PC-9 (cell line): ENCODE results near the gene GCFC2. TPM values are rescaled to one million over a fixed set of nuclear protein-coding genes. Genes with fewer than 3 reads are reported as not detected.

ENCODE experiments used
- BruUV-seq: library from RNA; stranded (reverse); fragments of 400-500 nt; replicated peaks from 2 replicates; lab custom pipeline; 2021; lab: Mats Ljungman, UMichigan
- CTCF ChIA-PET: fragments of 300-600 bp; sonication (Branson Sonifier 250); formaldehyde crosslinking; loops from one replicate; lab custom pipeline; 2022; ENCODE audit warnings: antibody characterized with exemption; lab: Charles Lee
- POLR2A ChIA-PET: fragments of 300-600 bp; sonication (Branson Sonifier 250); formaldehyde crosslinking; loops from one replicate; lab custom pipeline; 2022; ENCODE audit warnings: antibody characterized with exemption; ENCODE audit not compliant: unreplicated experiment; lab: Charles Lee
- DNase-seq, 2 experiments: peaks; one replicate each; pipeline versions ENCODE4 v3.0.0 to v3.0.0-alpha.2; 2015 to 2022; ENCODE audit warnings: mixed read lengths in 1 of 2
- H2AFZ ChIP-seq: fragments of 200-600 bp; sonication (generic); 2 replicates; pipeline ENCODE4 v1.8.1; 2017; ENCODE audit warnings: antibody characterized with exemption
- H3F3A ChIP-seq: fragments of 200-600 bp; sonication (generic); 2 replicates; pipeline ENCODE4 v1.8.1; 2017; ENCODE audit warnings: antibody characterized with exemption, mild to moderate bottlenecking, low read depth; ENCODE audit not compliant: insufficient read depth
- H3K27ac ChIP-seq: fragments of 200-600 bp; sonication (generic); 2 replicates; pipeline ENCODE4 v1.6.1; 2016; ENCODE audit warnings: mixed run types
- H3K27me3 ChIP-seq: fragments of 200-600 bp; sonication (generic); 2 replicates; pipeline ENCODE4 v1.6.1; 2016; ENCODE audit warnings: low read depth, mixed run types; ENCODE audit not compliant: insufficient read depth
- H3K36me3 ChIP-seq: fragments of 200-600 bp; sonication (generic); 2 replicates; pipeline ENCODE4 v1.6.1; 2016; ENCODE audit warnings: low read depth, mixed run types
- H3K4me1 ChIP-seq: fragments of 200-600 bp; sonication (generic); replicated peaks from 2 replicates; pipeline ENCODE4 v1.6.1; 2016; ENCODE audit warnings: mixed run types; ENCODE audit not compliant: insufficient read depth
- H3K4me2 ChIP-seq: fragments of 200-600 bp; sonication (generic); 2 replicates; pipeline ENCODE4 v1.6.1; 2017; ENCODE audit warnings: mixed run types
- H3K4me3 ChIP-seq: fragments of 200-600 bp; sonication (generic); 2 replicates; pipeline ENCODE4 v1.6.1; 2016; ENCODE audit warnings: mixed run types
- H3K79me2 ChIP-seq: fragments of 200-600 bp; sonication (generic); 2 replicates; pipeline ENCODE4 v1.6.1; 2017; ENCODE audit warnings: low read depth, mixed run types
- H3K9me2 ChIP-seq: fragments of 200-600 bp; sonication (generic); 2 replicates; pipeline ENCODE4 v1.8.1; 2017; ENCODE audit warnings: mild to moderate bottlenecking; ENCODE audit not compliant: insufficient read depth
- H3K9me3 ChIP-seq: fragments of 200-600 bp; sonication (generic); 2 replicates; pipeline ENCODE4 v1.8.1; 2016; ENCODE audit warnings: low read depth; ENCODE audit not compliant: insufficient read depth
- H4K20me1 ChIP-seq: fragments of 200-600 bp; sonication (generic); 2 replicates; pipeline ENCODE4 v1.8.1; 2017; ENCODE audit not compliant: insufficient read depth
- CTCF ChIP-seq: fragments of 200-600 bp; sonication (generic); conservative IDR thresholded peaks from 2 replicates; pipeline ENCODE4 v1.6.1; 2017; ENCODE audit warnings: mixed run types, antibody characterized with exemption, mild to moderate bottlenecking, moderate library complexity
- EZH2 ChIP-seq: fragments of 200-600 bp; sonication (generic); IDR thresholded peaks from 2 replicates; pipeline ENCODE4 v1.8.0; 2017; ENCODE audit warnings: antibody characterized with exemption, low read depth
- intact Hi-C: fragments of 100-400 bp; cut with micrococcal nuclease; formaldehyde crosslinking; loops from one replicate; pipeline ENCODE4 v1.10.0; 2022; ENCODE audit not compliant: unreplicated experiment
- total RNA-seq: library from RNA; stranded (reverse); gene quantifications from 2 replicates; pipeline ENCODE4 v1.2.3, GENCODE V29; 2021

Gene GCFC2
- total RNA-seq, 1 experiment from 2014 or later, result 15.7 TPM

- Histone ChIP-seq H3K36me3 (no peaks in the 10 kb centered on the region), H3K27me3 (no peaks in the 10 kb centered on the region), H3K9me2 (no peaks in the 10 kb centered on the region), H3K27ac (no peak overlapping the region), H4K20me1 (no peaks in the 10 kb centered on the region), H3K4me1 (peaks cover 17% of the 10 kb centered on the region), H2AFZ (no peak overlapping the region), H3K4me2 (no peak overlapping the region), H3K79me2 (no peaks in the 10 kb centered on the region), H3K9me3 (no peaks in the 10 kb centered on the region; the same call in 1 of the 2 replicates), H3F3A (peaks cover 8% of the 10 kb centered on the region), H3K4me3 (no peak overlapping the region)
- no TSS peak for BruUV-seq
- TF ChIP-seq CTCF, result no peak
- no peak for TF ChIP-seq EZH2
- intact Hi-C loops, result no loop called here
- ChIA-PET POLR2A (no interaction called here), CTCF (no interaction called here)
- DNase-seq, result peak in 1 of 2 experiments; percentile 13
Measured at GRCh38 chr2:75621228-75621627, 89.5 kb downstream of the GCFC2 start.

GRCh38 chr2:75619956-75620740, 90.6 kb downstream of the GCFC2 start:
- no peak overlapping the region for H3K4me3 ChIP-seq
- peak overlapping the region; percentile 26 for H3K4me2 ChIP-seq
- peaks cover 8% of the 10 kb centered on the region for H3F3A ChIP-seq
- H4K20me1 ChIP-seq, result no peaks in the 10 kb centered on the region
- H3K79me2 ChIP-seq, result no peaks in the 10 kb centered on the region
- peak in 1 of 2 experiments; percentile 73 for DNase-seq
- H3K27me3 ChIP-seq, result no peaks in the 10 kb centered on the region
- ChIA-PET CTCF (interaction anchor here (0.6 kb wide), 1 partner anchor 74 kb away, joined by 4 read pairs; no protein-coding TSS in a partner anchor), POLR2A (no interaction called here)
- TF ChIP-seq EZH2 (no peak), CTCF (no peak)
- BruUV-seq, result no TSS peak
- peak overlapping the region; percentile 50 for H3K27ac ChIP-seq
- no peaks in the 10 kb centered on the region for H3K36me3 ChIP-seq
- no peaks in the 10 kb centered on the region for H3K9me2 ChIP-seq
- intact Hi-C loops, result no loop called here
- H3K9me3 ChIP-seq, result peaks cover 2% of the 10 kb centered on the region; the same call in 1 of the 2 replicates
- no peak overlapping the region for H2AFZ ChIP-seq
- peaks cover 18% of the 10 kb centered on the region for H3K4me1 ChIP-seq

GRCh38 chr2:75616933-75617332, 93.8 kb downstream of the GCFC2 start:
- intact Hi-C loops, result no loop called here
- no peaks in the 10 kb centered on the region for H3K79me2 ChIP-seq
- TF ChIP-seq CTCF, result no peak
- TF ChIP-seq EZH2, result no peak

More at GRCh38 chr2:75616933-75617332, 93.8 kb downstream of the GCFC2 start:
- no peak overlapping the region for H3K27ac ChIP-seq
- ChIA-PET POLR2A (no interaction called here), CTCF (no interaction called here)
- BruUV-seq, result no TSS peak
- no peaks in the 10 kb centered on the region for H3K27me3 ChIP-seq
- no peaks in the 10 kb centered on the region for H3K9me2 ChIP-seq
- H3K9me3 ChIP-seq, result peaks cover 3% of the 10 kb centered on the region; the same call in 1 of the 2 replicates
- no peak overlapping the region for H3K4me2 ChIP-seq
- H3K4me3 ChIP-seq, result no peak overlapping the region
- H2AFZ ChIP-seq, result no peak overlapping the region
- H4K20me1 ChIP-seq, result no peaks in the 10 kb centered on the region
- no peak for DNase-seq
- H3K4me1 ChIP-seq, result peaks cover 36% of the 10 kb centered on the region
- H3F3A ChIP-seq, result peaks cover 19% of the 10 kb centered on the region
- no peaks in the 10 kb centered on the region for H3K36me3 ChIP-seq
